SU-DHL-6 (cell line): ENCODE results near the gene KCND3.

ENCODE experiments used
- CTCF ChIP-seq: fragments of 200-600 bp; sonication (generic); IDR thresholded peaks from one replicate; pipeline ENCODE4 v1.5.1; 2017; ENCODE audit warnings: antibody characterized with exemption, mild to moderate bottlenecking, low read length, moderate library complexity; ENCODE audit not compliant: insufficient read depth, poor library complexity, severe bottlenecking
- EZH2phosphoT487 ChIP-seq: fragments of 200-600 bp; sonication (generic), shearing (Covaris generic); conservative IDR thresholded peaks from 2 replicates; pipeline ENCODE4 v1.6.1; 2018; ENCODE audit warnings: mild to moderate bottlenecking, antibody characterized with exemption, low read length, moderate library complexity, mixed read lengths

GRCh38 chr1:111729946-111730681 is 259.4 kb downstream of the KCND3 start:
- no peak for TF ChIP-seq CTCF
- TF ChIP-seq EZH2phosphoT487: no peak
